Prostate gland (tissue), 2 donors: ENCODE results near the gene POLD2.

Experiments used
- POLR2A ChIP-seq: fragments of 450-650 bp; IDR thresholded peaks from one replicate; pipeline ENCODE4 v1.6.1; 2016; ENCODE audit warnings: antibody characterized with exemption, mild to moderate bottlenecking
- POLR2AphosphoS5 ChIP-seq: sonication (generic); formaldehyde crosslinking; IDR thresholded peaks from one replicate; pipeline ENCODE4 v1.6.1; 2017; ENCODE audit warnings: antibody characterized with exemption
- TF ChIP-seq, protein P1 (sequence below), 4 experiments: fragments of 200-600 bp in 2 of 4; fragments of 450-650 bp in 2 of 4; sonication (generic) in 2 of 4; IDR thresholded peaks; 1 replicate in 3 of 4; 2 replicates in 1 of 4; pipeline ENCODE4 v1.5.1; 2016 to 2019; ENCODE audit warnings: antibody characterized with exemption in 4 of 4, mild to moderate bottlenecking in 2 of 4, moderate library complexity in 2 of 4

DNA sequence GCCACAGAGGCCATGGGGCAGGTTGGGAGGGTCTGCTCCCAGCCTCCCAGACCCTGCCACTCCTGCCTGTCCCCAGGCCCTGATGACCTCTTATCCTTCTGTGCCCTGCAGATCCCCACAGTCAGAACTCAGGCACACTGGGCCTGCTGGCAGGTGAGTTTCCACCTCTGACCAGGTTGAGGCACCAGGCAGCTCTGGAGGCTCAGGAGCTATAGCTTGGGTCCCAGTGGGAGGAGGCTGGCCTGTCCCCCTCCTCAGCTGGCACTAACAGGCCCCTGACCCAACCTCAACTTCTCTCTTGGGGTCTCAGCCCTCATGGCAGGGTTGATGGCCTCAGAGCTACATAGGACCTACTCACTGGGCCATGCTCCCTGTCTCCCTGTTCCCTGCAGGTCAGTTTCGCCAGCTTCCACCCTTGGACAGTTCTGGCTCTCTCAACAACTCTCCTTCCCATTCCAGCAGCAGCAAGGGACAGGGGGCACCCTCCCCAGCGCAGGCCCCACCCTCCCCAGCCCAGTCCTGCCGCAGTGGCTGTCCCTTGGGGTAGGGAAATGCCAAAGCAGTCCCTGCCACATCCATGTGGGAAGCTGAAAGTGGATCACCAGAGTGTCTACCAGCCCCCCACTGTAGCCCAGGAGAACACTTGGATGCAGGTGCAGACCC, 21.9 kb downstream of the POLD2 start:
- TF ChIP-seq, protein P1, sequence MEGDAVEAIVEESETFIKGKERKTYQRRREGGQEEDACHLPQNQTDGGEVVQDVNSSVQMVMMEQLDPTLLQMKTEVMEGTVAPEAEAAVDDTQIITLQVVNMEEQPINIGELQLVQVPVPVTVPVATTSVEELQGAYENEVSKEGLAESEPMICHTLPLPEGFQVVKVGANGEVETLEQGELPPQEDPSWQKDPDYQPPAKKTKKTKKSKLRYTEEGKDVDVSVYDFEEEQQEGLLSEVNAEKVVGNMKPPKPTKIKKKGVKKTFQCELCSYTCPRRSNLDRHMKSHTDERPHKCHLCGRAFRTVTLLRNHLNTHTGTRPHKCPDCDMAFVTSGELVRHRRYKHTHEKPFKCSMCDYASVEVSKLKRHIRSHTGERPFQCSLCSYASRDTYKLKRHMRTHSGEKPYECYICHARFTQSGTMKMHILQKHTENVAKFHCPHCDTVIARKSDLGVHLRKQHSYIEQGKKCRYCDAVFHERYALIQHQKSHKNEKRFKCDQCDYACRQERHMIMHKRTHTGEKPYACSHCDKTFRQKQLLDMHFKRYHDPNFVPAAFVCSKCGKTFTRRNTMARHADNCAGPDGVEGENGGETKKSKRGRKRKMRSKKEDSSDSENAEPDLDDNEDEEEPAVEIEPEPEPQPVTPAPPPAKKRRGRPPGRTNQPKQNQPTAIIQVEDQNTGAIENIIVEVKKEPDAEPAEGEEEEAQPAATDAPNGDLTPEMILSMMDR (IDR thresholded peaks at IDR 0.05): no peak
- no peak for TF ChIP-seq POLR2A
- TF ChIP-seq POLR2AphosphoS5: no peak
